HTR-8/SVneo (cell line): ENCODE data around the gene TMED1.

Experiments
- DNase-seq: peaks from one replicate; pipeline ENCODE4 v3.0.0; 2011; ENCODE audit warnings: low spot score, mixed read lengths; ENCODE audit not compliant: insufficient read length
- FAIRE-seq: peaks from 2 replicates; lab custom pipeline; 2011; peaks lifted over from hg19 to GRCh38; lab: Jason Lieb, UNC

Gene TMED1

GRCh38 chr19:10815969-10816644, 19.9 kb downstream of the TMED1 start:
- DNase-seq: no peak
- FAIRE-seq: no peak

- FAIRE-seq: no peak
- DNase-seq: no peak
These were observed 20.9 kb downstream of the TMED1 start for GRCh38 chr19:10815007-10815536.

DNA sequence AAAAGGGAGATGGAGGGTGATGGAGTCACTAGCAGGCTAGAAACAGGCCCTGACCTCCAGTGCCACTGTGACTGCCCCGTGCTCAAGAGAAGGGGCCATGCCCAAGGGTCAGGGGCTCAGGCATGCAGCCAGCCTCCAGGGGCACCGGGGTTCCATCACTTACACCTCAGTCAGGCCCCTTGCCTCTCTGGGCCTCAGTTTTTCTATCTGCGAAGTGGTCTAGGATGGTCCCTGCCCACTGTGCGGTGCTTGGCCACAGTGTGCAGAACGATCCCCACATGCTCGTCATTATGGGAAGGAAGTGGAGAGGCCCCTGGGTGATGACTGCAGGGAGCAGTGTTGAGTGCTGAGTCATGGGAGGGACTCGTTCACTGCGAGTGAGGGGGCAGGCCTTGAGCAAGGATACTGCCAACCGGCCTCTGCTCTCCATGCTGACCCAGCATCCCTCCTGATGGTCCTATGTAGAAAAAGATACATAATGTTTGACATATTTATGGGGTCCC, 23.1 kb downstream of the TMED1 start:
- FAIRE-seq (peak; percentile 83), DNase-seq (peak; percentile 93)

DNA sequence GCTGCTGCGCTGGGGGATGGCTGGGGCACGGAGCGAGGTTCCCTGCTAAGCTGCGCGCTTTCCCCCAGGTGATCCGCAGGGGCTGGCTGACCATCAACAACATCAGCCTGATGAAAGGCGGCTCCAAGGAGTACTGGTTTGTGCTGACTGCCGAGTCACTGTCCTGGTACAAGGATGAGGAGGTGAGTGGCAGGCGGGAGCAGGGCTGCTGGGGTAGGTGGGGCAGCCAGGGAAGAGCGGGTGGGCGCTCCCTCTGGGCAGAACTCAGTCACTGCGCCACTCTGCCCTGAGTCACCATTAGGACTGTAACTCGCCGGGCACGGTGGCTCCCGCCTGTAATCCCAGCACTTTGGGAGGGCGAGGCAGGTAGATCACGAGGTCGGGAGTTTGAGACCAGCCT, 23.8 kb downstream of the TMED1 start:
- DNase-seq (no peak), FAIRE-seq (no peak)

- DNase-seq: no peak
- FAIRE-seq: no peak
These were observed 24.5 kb downstream of the TMED1 start for GRCh38 chr19:10811391-10812111.

- FAIRE-seq (no peak), DNase-seq (no peak)
These were observed 26.2 kb downstream of the TMED1 start for GRCh38 chr19:10809651-10810285.

DNA sequence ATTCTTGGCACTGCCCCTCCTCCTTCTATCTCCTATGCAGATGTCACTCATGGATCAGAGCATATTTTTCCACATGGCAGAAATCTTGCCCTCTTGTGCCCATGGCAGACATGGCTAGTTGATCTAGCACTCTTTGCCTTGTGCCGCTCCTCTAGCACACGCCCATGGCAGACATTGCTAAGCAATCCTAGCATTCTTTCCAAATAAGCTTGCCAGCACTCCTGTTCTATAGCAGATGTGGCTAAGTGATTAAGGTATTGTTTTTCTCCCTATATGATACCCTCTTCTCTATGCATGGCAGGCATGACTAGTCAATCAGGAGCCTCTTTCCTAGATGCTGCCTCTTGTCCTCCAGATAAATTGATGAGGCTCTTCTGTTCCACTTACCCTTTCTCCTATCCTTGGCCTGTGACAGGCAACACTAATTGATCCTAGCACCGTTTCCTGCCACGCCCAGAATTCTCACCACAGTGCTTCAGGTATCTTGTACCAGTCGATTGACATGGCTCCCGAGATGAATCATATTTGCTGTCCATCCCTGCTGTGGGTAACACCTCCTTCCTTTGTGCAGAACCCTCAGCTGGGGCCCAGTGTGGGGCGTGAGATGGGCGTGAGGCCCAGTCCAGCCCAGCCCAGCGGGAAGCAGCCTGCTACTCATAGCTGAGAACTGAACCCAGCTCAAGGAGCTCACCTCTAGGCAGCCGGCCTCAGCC, 26.9 kb downstream of the TMED1 start:
- FAIRE-seq (no peak), DNase-seq (no peak)

DNA sequence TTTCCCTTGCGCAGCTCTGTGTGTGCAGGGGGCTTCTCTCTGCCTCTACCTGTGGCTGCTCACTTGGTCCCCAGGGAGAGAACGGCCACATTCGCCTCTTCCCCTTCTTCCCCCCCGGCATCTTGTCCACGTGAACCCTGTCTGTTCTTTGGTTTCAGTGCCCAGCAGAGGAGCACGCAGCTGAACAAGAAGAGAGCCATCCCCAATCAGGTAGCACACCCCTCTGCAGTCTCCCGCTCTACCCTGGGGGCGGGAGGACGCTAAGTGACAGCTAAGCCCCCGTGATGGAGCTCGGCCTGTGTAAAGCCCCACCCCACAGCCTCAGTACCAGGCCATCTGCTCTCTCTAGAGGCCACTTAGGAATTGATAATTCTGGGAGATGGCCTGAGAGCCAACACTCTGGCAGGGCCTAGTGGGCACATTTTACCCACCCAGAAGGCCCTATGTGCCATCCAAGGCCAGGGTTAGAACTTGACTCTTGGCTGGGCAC, 30.2 kb downstream of the TMED1 start:
- no peak for FAIRE-seq
- no peak for DNase-seq

DNA sequence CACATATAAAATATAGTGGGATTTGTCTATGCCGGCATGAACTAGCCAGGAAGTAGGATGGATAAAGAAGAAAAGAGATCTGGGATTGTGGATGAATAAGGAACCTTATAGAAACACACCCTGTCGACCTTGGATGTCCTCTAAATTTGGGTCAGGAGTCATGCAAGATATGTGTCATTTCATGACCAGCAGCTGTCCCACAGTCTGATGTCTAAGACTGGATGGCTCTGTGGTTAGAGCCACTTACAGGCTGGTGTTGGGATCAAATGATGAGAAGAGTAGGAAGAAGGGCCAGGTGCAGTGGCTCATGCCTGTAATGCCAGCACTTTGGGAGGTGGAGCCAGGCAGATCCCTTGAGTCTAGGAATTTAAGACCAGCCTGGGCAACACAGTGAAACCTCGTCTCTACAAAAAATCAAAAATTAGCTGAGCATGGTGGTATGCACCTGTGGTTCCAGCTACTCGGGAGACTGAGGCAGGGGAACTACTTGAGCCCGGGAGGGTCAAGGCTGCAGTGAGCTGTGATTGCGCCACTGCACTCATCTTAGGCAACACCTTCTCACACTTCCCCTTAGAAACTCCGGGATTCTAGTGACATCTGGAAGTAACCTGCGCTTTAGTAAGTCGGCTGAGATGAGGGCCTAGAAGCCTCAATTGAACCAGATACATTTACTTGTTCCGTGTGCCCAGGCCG, 30.8 kb downstream of the TMED1 start:
- DNase-seq: no peak

DNA sequence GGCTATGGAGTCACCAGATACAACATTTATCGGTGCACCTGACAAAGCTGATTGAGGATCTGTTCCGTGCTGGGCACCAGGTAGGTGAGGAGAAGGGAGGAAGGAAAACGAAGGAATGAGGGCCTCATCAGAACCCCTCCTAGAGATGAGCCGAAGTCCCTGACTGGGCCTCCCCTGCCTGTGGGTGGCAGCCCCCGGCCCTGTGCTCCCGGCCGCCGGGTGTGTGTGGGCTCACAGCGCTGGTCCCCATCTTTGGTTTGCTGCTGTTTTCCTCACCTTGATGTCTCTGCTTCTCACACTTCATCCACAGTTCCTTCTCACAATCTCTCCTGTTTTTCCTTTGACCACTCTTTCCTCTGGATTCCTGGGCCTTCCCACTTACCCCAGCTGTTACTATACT, 32.8 kb downstream of the TMED1 start:
- DNase-seq (no peak), FAIRE-seq (no peak)

More for the DNA sequence above, 30.8 kb downstream of the TMED1 start:
- FAIRE-seq: no peak

DNA sequence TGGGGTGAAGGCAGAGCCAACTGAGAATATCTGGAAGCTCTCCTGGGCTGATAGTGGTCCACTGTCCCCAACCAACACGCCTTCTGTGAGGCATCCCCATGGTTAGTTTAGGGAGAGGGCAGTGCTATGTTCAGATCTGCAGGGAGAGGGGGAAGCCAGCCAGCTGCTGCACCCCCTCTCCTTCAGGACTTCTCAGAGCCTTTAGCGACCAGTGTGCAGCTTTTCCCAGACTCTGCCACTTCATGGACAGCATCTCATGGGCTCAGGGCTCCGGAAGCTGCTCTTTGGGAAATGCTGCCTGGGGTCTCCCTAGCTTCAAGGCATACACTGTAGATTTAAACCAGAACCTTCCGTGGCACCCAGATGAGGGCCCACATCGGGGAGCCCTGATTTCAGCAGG, 33.5 kb downstream of the TMED1 start:
- DNase-seq (no peak), FAIRE-seq (no peak)

- DNase-seq (no peak), FAIRE-seq (no peak)
These were observed 35.5 kb downstream of the TMED1 start for GRCh38 chr19:10800488-10800887.

DNA sequence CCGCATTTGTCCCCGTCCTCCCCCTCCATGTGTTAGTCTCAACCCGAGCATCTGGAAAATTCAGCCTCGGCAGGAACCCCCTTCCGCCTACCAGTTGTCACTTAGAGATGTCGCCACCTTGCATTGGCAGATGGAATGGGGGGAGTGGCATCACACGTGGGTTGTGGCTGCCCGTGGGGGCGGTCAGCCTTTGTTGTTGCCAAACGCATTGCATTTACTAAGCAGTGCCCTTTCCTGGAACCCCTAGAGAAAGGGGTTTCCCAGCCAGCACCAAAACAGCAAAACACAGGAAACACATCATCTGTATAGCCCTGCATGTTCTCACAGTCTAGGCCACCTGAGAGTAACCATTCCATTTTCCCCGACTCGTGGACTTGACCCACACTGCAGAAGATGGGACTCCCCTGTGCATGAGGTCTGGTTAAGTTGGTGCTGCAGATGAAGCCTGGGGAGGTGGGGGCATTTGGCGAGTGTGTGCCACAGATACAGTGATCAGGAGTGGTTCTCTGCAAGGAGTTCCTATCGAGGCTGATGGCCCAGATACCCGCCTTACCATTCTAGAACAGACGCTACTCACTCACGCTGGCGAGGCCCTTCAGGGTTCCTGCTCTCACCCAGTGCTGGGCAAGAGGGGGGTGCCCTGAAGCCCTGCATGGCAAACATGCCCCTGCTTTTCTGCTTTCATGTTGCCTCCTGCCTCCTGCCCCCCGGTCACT, 38.3 kb downstream of the TMED1 start:
- DNase-seq: no peak
- no peak for FAIRE-seq

DNA sequence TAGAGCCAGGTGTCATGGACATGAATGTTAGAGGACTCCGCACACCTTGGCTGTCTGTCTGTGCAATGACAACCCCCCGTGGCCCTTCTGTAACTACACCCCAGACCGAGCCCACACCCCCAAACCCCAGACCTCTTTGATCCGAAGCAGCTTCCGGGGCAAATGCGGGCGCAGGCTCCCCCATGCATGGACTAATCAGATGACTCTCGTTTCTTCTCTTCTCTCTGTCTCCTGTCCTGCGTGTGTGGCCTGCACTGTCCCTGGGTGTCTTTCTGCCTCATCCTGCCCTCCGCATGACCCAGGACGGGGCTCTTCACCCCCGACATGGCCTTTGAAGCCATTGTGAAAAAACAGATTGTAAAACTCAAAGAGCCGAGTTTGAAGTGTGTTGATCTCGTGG, 38.9 kb downstream of the TMED1 start:
- FAIRE-seq (no peak), DNase-seq (no peak)

DNA sequence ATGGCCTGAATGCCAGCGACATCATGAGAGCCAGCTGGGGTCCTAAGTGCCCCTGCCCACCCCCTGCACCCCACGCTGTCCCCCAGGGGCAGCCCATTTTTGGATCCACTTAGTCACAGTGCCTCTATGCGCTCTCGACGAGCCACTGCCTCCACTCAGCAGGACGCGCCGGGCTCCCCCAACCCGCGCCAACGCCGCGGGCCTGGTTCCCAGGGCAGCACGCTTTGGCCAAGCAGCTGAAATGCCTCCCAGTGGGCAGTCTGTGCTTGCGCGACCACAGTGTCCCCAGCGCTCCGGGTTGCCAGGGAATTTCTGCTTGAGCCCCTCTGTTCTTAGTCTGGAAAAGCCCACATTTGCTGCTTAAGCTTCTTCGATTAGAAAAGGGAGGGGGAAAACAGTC, 39.4 kb downstream of the TMED1 start:
- no peak for FAIRE-seq
- no peak for DNase-seq

- no peak for DNase-seq
- FAIRE-seq: no peak
These were observed 46.1 kb downstream of the TMED1 start for GRCh38 chr19:10789866-10790265.

DNA sequence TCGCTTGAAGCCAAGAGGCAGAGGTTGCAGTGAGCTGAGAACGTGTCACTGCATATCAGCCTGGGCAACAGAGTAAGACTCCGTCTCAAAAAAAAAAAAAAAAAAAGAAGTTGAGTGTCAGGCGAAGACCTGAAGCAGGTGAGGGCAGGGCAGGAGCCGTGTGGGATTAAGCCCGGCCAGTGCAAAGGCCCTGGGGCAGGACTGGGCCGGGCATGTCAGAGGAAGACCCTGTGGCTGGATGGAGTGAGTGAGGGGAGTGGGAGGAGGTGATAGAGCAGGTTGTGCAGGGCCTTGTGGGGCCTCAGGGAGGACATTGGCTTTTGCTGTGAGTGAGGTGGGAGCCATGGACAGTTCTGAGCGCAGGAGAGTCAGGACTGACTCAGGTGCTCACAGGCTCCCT, 47.9 kb downstream of the TMED1 start:
- FAIRE-seq: no peak
- DNase-seq: no peak

- no peak for FAIRE-seq
- no peak for DNase-seq
These were observed 51.8 kb downstream of the TMED1 start for GRCh38 chr19:10784257-10784656.

GRCh38 chr19:10782795-10783194, 53.2 kb downstream of the TMED1 start:
- FAIRE-seq (no peak), DNase-seq (no peak)
